Measurements from ENCODE around the gene GNAO1.
"Not testable (repeated sequence)": the region's sequence is repeated elsewhere in the genome, so short reads cannot be mapped to it uniquely, and the experiment has no call there.

Gene GNAO1

DNA sequence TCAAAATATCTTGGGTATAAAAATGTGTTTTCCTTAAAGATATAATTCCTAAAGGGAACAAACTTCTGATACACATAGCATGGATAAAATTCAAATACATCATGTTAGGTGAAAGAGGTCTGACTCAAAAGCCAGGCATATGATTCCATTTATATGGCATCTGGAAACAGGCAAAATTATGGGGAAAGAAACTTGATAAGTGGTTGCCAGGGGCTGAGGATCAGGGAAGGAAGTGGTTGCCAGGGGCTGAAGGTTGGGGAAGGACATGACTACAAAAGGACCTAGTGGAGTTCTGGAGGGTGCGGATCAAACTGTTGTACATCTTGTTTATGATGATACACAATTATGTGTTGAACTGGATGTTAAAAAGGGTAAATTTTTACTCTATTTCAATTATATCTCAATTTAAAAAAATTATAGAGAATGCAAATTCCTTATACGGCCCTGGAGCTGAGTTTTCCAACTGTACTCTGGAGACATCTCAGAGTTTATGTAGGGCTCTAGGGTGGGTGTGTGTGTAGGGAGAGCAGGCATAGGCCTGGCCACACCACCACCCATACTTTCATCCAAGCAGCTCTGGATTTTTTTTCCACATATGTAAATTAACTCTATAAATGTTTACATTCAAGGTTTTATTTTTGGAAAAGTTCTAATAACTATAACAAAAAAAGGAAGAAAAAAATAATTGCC is 179.0 kb downstream of the GNAO1 start:
- TF ChIP-seq, protein P1, sequence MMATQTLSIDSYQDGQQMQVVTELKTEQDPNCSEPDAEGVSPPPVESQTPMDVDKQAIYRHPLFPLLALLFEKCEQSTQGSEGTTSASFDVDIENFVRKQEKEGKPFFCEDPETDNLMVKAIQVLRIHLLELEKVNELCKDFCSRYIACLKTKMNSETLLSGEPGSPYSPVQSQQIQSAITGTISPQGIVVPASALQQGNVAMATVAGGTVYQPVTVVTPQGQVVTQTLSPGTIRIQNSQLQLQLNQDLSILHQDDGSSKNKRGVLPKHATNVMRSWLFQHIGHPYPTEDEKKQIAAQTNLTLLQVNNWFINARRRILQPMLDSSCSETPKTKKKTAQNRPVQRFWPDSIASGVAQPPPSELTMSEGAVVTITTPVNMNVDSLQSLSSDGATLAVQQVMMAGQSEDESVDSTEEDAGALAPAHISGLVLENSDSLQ (IDR thresholded peaks at IDR 0.05), result no peak
- TF ChIP-seq HDGF (IDR thresholded peaks at IDR 0.05; ENCODE audit: borderline replicate concordance) (no peak), TARDBP (IDR thresholded peaks at IDR 0.05) (no peak), SP1 (IDR thresholded peaks at IDR 0.05) (no peak), SUZ12 (IDR thresholded peaks at IDR 0.05) (no peak)
- ChIA-PET CTCF (interaction anchor here (0.7 kb wide), 1 partner anchor 13 kb away, joined by 3 read pairs; no protein-coding TSS in a partner anchor), POLR2A (interaction anchor here (1.2 kb wide), 1 partner anchor 14 kb away, joined by 3 read pairs; no protein-coding TSS in a partner anchor)
- DNase-seq (ENCODE audit: extremely low spot score), result no peak

DNA sequence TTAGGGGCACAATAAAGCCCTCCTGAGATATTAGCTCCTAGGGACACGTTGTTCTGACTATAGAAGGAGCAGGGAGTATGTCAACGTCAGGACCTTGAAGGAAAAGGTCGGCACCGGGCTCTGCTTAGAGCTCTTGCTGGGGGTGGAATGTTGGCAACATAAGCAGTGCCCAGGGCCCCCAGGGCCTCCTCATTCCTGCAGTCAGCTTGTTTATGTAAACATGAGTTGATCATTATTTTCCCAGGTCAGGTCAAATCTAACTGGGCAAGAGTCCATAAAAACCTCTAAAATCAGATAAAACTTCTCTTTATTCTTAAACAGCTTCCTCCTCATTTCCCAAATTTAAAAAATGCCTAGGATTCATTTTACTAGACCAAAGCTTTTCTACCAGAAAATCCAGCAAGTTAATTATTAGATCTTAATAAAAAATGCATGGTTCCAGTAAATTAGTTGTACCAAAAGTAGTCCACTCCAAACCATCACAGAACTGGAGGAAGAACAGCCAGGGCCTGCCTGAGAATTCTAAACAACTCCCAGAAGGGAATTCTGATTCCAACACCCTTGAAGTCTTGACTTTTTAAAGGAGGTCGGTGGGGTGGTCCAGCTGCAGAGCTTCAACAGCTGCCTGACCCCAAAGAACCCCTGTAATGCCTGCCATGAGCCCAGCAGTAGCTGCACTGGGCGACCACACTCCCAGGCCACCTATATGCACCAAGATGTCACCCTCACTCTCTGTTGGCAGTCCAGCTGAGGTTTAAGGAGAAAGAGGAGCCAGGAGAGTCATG is 179.8 kb downstream of the GNAO1 start:
- no peak for DNase-seq (ENCODE audit: extremely low spot score)
- POLR2A ChIA-PET, result interaction anchor here (1.2 kb wide), 1 partner anchor 15 kb away, joined by 3 read pairs; no protein-coding TSS in a partner anchor
- CTCF ChIA-PET, result interaction anchor here (0.7 kb wide), 1 partner anchor 13 kb away, joined by 3 read pairs; no protein-coding TSS in a partner anchor
- TF ChIP-seq SUZ12 (IDR thresholded peaks at IDR 0.05), result no peak
- no peak for TF ChIP-seq L3MBTL2 (conservative IDR thresholded peaks at IDR 0.05)
- TF ChIP-seq LEF1 (IDR thresholded peaks at IDR 0.05; ENCODE audit: borderline replicate concordance), result no peak
- TF ChIP-seq ARNT (IDR thresholded peaks at IDR 0.05), result no peak
- TF ChIP-seq, protein P1 (IDR thresholded peaks at IDR 0.05), result no peak
- no peak for TF ChIP-seq ZNF384 (IDR thresholded peaks at IDR 0.05)
- TF ChIP-seq CTBP1 (IDR thresholded peaks at IDR 0.05; ENCODE audit: borderline replicate concordance), result no peak
- no peak for TF ChIP-seq BHLHE40 (IDR thresholded peaks at IDR 0.05; ENCODE audit: borderline replicate concordance)
- no peak for TF ChIP-seq ELF4 (IDR thresholded peaks at IDR 0.05)
- no peak for TF ChIP-seq FOXA1 (IDR thresholded peaks at IDR 0.05)
- no peak for TF ChIP-seq HDGF (IDR thresholded peaks at IDR 0.05; ENCODE audit: borderline replicate concordance)
- TF ChIP-seq TARDBP (IDR thresholded peaks at IDR 0.05), result no peak
- TF ChIP-seq FOXM1 (IDR thresholded peaks at IDR 0.05; ENCODE audit: borderline replicate concordance), result no peak
- TF ChIP-seq FOXK2 (IDR thresholded peaks at IDR 0.05), result no peak
- no peak for TF ChIP-seq NFRKB (IDR thresholded peaks at IDR 0.05)

DNA sequence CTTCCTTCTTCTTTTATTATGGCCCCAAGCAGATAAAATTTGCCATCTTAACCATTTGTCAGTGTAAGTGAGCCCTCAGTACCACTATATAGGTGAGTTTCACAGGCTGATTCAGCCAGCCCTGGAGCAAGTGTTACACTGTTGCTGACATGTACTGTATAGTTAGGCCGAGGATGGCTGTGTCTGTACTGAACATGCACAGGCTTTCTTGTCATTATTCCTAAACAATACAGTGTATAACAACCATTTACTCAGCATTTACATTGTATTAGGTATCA is 180.3 kb downstream of the GNAO1 start:
- POLR2A ChIA-PET, result interaction anchor here (1.2 kb wide), 1 partner anchor 15 kb away, joined by 3 read pairs; no protein-coding TSS in a partner anchor
- TF ChIP-seq SUZ12 (IDR thresholded peaks at IDR 0.05) (no peak), FOXK2 (IDR thresholded peaks at IDR 0.05) (no peak)
- CTCF ChIA-PET, result no interaction called here
- no peak for DNase-seq (ENCODE audit: extremely low spot score)

DNA sequence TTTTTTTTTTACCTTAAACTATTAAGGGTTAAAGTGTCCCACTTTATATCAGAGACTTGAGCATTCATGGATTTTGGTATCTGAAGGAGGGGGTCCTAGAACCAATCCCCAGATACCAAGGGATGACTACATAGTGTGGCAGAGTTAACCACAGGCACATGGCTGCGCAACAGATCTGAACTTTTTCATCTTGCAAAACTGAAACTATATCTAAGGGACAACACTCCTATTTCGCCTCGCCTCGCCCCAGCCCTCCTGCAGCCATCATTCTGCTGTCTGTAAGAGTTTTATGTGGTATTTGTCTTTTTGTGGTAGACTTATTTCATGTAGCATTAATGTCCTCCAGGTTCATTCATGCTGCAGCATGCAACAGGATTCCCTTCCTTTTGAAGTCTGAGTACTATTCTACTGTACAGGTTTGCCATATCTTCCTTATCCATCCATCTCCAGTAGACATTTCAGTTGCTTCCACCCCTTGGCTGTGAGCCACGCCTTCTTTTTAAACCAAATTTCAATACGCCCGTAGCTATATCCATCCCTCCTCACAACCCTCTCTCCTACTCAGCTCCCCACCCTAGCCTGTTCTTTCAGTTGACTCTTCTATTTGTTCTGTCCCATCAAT is 180.8 kb downstream of the GNAO1 start:
- CTCF ChIA-PET, result no interaction called here
- POLR2A ChIA-PET, result no interaction called here
- DNase-seq (ENCODE audit: extremely low spot score), result no peak
- TF ChIP-seq ELF4 (IDR thresholded peaks at IDR 0.05) (no peak), ZNF384 (IDR thresholded peaks at IDR 0.05) (no peak), SUZ12 (IDR thresholded peaks at IDR 0.05) (no peak), LEF1 (IDR thresholded peaks at IDR 0.05; ENCODE audit: borderline replicate concordance) (no peak), SP1 (IDR thresholded peaks at IDR 0.05) (no peak), FOXM1 (IDR thresholded peaks at IDR 0.05; ENCODE audit: borderline replicate concordance) (no peak), L3MBTL2 (conservative IDR thresholded peaks at IDR 0.05) (no peak), BHLHE40 (IDR thresholded peaks at IDR 0.05; ENCODE audit: borderline replicate concordance) (no peak), ARNT (IDR thresholded peaks at IDR 0.05) (no peak), FOXA1 (IDR thresholded peaks at IDR 0.05) (no peak), FOXK2 (IDR thresholded peaks at IDR 0.05) (no peak), CTBP1 (IDR thresholded peaks at IDR 0.05; ENCODE audit: borderline replicate concordance) (no peak)
- TF ChIP-seq, protein P1 (IDR thresholded peaks at IDR 0.05), result no peak

DNA sequence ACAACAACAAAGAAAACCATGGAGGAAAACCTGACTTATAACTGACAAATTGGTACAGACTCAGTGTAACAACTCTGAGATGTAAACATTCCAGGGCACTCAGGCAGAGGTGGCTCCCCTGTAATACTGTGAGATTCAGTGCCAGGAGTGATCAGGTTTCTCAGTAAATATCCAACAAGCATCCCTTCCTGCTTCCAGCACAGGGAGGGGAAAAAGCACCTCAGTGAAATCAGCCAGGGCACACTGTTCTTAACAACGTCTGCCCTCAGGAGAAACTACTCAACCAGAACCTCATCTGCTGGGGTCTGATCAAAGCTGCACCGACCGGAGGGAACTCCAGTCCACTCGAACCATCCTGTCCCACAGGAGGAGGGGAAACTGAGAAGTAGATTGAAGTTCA is 181.7 kb downstream of the GNAO1 start:
- CTCF ChIA-PET, result no interaction called here
- no peak for DNase-seq (ENCODE audit: extremely low spot score)
- POLR2A ChIA-PET, result no interaction called here
- TF ChIP-seq SP1 (IDR thresholded peaks at IDR 0.05), result no peak
- no peak for TF ChIP-seq FOXM1 (IDR thresholded peaks at IDR 0.05; ENCODE audit: borderline replicate concordance)
- TF ChIP-seq CTBP1 (IDR thresholded peaks at IDR 0.05; ENCODE audit: borderline replicate concordance), result no peak
- TF ChIP-seq LEF1 (IDR thresholded peaks at IDR 0.05; ENCODE audit: borderline replicate concordance), result no peak
- no peak for TF ChIP-seq NFRKB (IDR thresholded peaks at IDR 0.05)
- no peak for TF ChIP-seq L3MBTL2 (conservative IDR thresholded peaks at IDR 0.05)
- no peak for TF ChIP-seq FOXA1 (IDR thresholded peaks at IDR 0.05)
- TF ChIP-seq SUZ12 (IDR thresholded peaks at IDR 0.05), result no peak
- TF ChIP-seq ARNT (IDR thresholded peaks at IDR 0.05), result no peak
- no peak for TF ChIP-seq HDGF (IDR thresholded peaks at IDR 0.05; ENCODE audit: borderline replicate concordance)
- TF ChIP-seq FOXK2 (IDR thresholded peaks at IDR 0.05), result no peak
- no peak for TF ChIP-seq ZNF384 (IDR thresholded peaks at IDR 0.05)
- TF ChIP-seq ELF4 (IDR thresholded peaks at IDR 0.05), result no peak
- TF ChIP-seq, protein P1 (IDR thresholded peaks at IDR 0.05), result no peak
- no peak for TF ChIP-seq BHLHE40 (IDR thresholded peaks at IDR 0.05; ENCODE audit: borderline replicate concordance)
- TF ChIP-seq TARDBP (IDR thresholded peaks at IDR 0.05), result no peak

DNA sequence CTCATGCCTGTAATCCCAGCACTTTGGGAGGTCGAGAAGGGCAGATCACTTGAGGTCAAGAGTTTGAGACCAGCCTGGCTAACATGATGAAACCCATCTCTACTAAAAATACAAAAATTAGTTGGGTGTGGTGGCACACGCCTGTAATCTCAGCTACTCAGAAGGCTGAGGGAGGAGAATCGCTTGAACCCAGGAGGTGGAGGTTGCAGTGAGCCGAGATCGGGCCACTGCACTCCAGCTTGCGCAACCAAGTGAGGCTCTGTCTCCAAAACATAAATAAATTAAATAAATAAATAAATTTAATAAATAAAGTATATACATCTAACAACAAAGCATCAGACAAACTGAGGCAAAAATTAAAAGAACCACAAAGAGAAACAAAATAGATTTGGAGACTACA is 184.5 kb downstream of the GNAO1 start:
- DNase-seq (ENCODE audit: extremely low spot score); POLR2A ChIA-PET; CTCF ChIA-PET: not testable (repeated sequence)

DNA sequence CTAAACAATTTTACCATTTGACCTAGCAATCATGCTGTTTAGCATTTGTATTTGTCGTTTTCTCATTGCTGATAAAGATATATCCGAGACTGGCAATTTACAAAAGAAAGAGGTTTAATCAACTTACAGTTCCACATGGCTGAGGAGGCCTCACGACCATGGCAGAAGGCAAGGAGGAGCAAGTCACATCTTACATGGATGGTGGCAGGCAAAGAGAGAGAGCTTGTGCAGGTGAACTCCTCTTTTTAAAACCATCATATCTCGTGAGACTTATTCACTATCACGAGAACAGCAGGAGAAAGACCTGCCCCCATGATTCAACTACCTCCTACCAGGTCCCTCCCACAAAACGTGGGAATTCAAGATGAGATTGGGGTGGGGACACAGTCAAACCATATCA is 187.8 kb downstream of the GNAO1 start:
- DNase-seq (ENCODE audit: extremely low spot score); CTCF ChIA-PET; POLR2A ChIA-PET: not testable (repeated sequence)

DNA sequence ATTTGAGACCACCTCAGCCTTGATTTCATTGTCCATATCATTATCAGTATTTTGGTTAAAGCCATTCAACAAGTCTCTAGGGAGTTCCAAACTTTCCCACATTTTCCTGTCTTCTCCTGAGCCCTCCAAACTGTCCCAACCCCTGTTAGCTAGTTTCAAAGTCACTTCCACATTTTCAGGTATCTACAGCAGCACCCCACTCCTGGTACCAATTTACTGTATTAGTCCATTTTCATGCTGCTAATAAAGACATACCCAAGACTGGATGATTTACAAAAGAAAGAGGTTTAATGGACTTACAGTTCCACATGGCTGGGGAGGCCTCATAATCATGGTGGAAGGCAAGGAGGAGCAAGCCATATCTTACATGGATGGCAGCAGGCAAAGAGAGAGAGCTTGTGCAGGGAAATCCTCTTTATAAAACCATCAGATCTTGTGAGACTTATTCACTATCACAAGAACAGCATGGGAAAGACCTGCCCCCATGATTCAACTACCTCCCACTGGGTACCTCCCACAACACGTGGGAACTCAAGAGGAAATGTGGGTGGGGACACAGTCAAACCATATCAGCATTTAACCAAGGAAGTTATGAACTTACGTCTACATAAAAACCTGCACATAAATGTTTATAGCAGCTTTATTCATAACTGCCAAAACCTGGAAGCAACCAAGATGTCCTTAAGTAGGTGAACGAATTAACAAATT is 189.6 kb downstream of the GNAO1 start:
- CTCF ChIA-PET; POLR2A ChIA-PET; DNase-seq (ENCODE audit: extremely low spot score): not testable (repeated sequence)
